NCI-H1092 treated with DMSO at 0.1 percent for 48 hours (cell line): ENCODE data around the gene NUDT14.

Experiments used
- DNase-seq: peaks from one replicate; lab custom pipeline; 2025; lab: John Stamatoyannopoulos, UW

NUDT14 gene

DNA sequence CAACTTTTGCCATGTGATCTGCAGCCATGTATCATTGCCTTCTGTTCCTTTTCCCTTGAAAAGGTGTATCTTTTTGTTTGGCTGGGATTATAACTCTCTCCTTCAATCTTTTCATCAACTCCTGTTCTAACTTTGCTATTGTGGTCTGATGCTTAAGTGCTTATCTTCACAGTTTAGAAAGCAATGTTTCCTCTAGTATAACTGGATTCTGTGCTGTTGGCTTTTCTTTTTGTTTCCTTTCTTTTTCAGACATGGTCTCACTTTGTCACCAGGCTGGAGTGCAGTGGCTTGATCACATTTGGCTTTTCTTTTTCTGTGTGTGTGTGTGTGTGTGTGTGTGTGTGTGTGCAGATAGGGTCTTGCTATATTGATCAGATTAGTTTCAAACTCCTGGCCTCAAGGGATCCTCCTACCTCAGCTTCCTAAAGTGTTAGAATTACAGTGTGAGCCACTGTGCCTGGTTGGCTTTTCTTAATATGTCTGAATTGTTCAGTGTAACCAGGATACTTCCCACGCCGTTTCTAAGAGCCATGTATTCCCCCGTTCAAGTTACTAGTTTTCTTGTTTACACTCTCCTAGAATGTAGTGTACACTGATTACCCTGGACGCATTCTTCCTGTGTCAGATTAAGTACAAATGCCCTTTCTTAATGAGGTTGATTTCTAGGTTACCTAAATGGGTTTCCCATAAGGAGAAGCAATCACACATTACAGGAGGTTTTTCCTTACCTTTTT, 48.0 kb downstream of the NUDT14 start:
- no peak for DNase-seq

DNA sequence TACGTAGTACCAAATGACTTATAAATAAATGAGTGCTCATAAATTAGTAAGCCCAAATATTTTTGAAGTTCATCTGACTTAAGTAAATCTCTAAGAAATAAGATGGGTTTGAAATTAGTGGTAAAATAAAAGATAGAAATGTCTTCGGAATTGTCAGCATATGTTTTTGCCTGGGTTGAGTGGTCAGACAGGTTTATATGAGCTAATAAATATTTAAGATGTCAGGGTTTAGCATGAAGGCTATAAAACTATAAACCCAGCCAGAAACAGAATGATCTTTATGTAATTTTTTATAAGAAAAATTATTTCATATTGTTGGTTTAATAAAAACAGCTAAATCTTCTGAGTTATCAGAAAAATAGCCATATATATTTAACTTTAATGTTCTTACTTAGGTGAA, 49.9 kb downstream of the NUDT14 start:
- no peak for DNase-seq

DNA sequence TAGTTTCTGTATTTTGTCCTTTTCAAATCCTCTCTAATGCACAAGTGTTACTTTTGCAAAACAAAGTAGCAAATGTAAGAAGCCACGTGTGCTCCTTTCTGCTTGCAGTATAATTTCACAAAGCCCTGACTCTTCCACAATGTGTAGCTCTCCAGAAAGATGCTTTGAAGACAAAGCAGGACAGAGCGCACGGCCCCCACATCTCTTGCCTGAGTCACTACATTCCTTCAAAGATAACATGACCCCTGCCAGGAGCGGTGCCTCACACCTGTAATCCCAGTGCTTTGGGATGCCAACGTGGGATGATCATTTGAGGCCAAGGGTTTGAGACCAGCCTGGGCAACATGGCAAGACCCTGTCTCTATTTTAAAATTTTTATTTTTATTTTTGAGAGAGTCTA, 53.1 kb downstream of the NUDT14 start:
- DNase-seq: no peak

DNA sequence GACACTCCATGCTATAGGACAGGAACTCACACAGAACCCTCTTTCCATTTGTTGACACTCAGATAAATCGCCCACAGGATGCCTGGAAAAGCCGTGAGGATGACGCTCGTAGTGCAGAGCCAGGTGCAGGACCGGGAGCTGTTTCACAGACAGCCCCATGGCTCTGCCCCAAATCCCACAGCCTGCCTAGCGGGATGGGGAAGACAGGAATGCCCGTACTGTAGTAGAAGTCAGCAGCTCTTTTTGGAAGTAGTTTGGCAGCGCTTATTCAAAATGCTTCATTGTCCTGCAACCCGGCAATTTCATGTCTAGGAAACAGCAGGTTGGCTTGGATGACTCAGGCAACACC, 54.2 kb downstream of the NUDT14 start:
- no peak for DNase-seq

DNA sequence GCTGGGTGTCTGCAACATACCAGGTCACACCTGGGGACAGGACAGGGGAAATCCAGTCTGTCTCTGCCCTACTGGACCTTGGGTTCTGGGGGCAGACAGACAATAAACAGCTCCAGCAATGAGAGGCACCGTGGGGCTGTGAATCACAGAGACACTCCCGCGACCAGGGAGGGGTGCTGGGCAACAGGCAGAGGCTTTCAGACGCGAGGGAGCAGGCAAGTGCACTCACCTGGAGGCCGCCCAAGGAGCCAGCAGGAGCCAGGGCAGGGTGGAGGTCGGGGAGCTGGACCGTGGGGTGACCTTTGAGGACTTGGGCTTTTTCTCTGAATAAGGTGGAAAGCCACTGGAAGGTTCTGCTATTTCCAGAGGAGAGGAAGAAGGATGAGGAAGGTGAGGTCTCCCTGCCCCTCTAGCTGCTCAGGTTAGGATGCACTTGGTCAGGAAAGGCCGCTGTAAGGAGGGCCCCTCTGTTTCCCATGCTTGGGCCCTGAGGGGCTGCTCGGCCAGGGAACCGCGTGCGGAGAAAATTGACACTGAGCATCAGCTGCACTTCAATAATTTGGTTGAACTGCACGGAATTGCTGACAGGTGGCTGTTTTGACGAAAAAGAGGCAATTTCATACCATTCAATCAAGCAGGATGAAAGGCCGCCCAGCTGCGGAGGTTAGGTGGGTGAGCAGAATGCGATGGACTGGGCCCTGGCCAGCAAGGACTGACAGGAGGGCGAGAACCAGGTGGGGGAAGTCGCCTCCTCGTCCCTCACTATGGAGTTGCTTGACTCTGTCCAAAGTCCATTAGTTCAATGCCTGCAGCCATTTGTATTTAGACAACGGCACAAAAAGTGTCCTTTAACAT, 54.8 kb downstream of the NUDT14 start:
- DNase-seq: no peak

DNA sequence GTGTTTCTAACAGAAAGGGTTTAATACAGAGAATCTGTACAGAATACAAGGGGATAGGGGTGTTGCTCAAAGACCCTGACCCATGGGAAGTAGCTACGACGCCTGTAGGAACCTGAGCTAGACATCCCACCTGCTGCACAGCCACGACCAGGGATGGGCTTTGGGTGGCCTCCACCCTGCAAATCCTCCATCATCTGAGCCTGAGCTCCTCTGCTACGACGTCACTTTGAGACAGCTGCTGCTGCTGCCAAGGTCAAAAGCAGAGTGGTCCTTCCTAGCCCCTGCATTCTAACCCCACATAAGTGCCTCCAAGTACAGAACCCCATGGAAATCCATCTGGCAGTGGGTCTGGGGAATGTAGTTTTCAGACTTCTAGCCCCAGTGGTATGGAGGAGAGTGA, 56.3 kb downstream of the NUDT14 start:
- DNase-seq: no peak

DNA sequence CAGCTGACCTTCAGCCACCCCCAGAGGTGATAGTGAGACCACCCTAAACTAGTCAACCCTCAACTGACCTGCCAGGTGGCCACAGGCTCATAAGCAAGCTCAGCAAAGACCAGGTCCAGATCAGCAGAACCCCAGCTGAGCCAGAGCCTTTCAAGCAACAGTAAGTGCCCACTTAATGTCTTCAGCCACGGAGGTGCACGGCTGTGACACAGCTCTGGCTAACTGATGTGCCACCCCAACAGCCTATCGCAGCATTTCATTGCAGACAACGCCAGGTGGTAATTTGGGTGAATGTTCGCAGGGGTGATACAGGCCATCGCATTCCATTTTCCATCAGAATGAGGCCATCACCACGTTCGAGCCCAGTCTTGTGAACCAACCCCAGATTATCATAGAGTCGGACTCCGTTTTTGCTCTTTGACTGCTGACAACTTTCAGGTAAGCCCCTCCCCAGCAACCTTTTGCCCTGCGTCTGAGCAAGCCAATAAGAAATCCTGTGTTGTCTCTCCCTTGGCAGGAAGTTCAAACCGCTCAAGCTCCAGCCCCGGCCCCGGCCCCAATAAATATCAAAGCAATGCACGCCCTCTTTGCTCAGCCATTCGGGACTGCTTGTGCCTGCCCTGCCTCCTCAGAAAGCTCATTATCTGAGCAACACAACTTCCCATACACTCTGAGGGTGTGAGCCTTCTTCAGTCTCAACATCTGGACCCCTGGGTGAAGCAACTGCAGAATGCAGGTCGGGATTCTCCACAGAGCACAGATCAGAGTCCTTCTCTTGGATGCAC, 56.9 kb downstream of the NUDT14 start:
- DNase-seq: no peak

DNA sequence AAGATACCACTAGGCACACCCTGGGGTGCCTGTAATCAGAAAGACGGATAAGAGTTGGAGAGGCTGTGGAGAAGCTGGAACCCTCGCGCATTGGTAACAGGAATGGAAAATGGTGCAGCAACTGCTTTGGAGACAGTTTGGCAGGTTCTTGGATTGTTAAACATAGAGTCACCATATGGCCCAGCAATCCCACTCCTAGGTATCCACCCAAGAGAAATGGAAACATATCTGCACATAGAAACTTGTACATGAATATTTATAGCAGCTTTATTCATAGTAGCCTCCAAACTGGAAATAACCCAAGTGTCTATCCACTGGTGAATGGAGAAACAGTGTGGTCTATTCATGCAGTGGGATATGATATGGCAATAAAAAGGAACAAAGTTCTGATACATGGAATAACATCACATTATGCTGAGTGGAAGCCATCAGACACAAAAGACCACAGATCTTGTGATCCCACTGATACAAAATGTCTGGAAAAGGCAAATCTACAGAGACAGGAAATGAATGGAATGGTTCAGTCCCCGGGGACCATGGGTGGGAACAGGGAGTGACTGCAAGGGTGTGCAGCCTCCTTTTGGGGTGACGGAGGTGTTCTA, 57.9 kb downstream of the NUDT14 start:
- DNase-seq: no peak
